ENCODE results near the gene KRT77.

The KRT77 gene

DNA sequence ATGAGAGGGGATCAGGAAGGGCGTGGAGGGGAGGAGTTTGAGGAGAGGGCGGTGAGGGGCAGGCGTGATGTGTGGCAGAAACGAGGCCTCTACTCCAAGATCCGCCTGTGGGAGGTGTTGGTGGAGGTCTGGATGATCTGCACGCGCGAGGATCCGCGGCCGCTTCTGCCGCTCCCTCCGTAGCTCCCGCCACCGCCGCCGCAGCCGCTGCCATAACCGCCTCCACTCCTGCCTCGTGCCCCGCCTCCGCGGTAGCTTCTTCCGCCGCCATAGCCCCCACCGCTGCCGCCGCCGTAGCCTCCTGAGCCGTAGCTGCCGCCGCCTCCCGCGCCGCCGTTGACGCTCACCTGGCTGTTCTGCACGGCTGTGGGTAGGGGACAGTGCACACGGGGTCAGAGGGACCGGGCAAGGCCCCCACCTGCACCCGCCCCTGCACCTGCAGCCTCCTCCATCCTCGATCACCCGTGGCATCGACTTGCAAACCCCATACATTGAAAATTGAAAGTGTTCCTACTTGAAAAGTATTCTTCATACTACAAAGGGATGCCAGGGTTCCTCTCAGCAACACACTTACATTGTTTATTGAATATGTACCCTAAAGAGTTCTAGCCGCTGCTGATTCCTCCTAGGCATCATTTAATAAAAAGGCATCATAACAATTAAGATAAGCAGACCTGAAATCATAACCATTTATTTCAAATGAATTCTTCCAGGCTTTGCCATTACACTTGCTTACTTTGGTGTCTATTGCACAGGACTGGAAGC lies 12.1 kb downstream of the KRT77 start:
- Mint-ChIP-seq H3K27ac (peak overlapping the region; percentile 3), H3K36me3 (ENCODE audit: low read depth) (no peaks in the 10 kb centered on the region)

GRCh38 chr12:52690351-52691075 lies 12.8 kb downstream of the KRT77 start:
- H3K27me3 Mint-ChIP-seq: peaks cover 5% of the 10 kb centered on the region
- H3K9me3 Mint-ChIP-seq: no peaks in the 10 kb centered on the region
- H3K36me3 Mint-ChIP-seq (ENCODE audit: low read depth): no peaks in the 10 kb centered on the region
- peak overlapping the region; percentile 67 for H3K4me3 Mint-ChIP-seq
- peaks cover 31% of the 10 kb centered on the region for H3K4me1 Mint-ChIP-seq (ENCODE audit: low read depth)
- H3K27ac Mint-ChIP-seq: peak overlapping the region; percentile 3

More for the DNA sequence above, 12.1 kb downstream of the KRT77 start:
- H3K4me3 Mint-ChIP-seq: peak overlapping the region; percentile 67
- H3K27me3 Mint-ChIP-seq: peaks cover 5% of the 10 kb centered on the region
- H3K9me3 Mint-ChIP-seq: no peaks in the 10 kb centered on the region
- H3K4me1 Mint-ChIP-seq (ENCODE audit: low read depth): peaks cover 31% of the 10 kb centered on the region

DNA sequence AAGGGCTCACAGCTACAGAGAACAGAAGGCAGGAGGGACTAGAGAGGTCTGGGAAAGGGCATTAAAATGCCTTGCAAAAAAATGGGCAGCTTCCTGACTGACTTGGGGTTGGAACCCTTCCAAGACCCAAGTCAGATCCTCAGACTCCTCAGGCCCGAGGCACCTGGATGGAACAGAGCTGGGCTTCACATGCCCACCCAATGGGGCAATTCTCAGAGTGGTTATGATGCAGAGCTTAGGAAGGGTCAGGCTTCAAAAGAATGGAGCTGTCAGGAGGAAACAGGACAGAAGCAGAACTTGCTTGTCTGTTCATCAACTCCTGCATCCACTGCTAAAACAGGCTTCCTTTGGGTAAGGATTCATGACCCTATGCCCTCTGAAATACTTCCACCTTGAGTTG lies 13.4 kb downstream of the KRT77 start:
- H3K4me3 Mint-ChIP-seq: no peak overlapping the region
- H3K9me3 Mint-ChIP-seq: no peaks in the 10 kb centered on the region
- peaks cover 5% of the 10 kb centered on the region for H3K27me3 Mint-ChIP-seq
- H3K4me1 Mint-ChIP-seq (ENCODE audit: low read depth): peaks cover 31% of the 10 kb centered on the region
- H3K27ac Mint-ChIP-seq: no peak overlapping the region
- H3K36me3 Mint-ChIP-seq (ENCODE audit: low read depth): no peaks in the 10 kb centered on the region

DNA sequence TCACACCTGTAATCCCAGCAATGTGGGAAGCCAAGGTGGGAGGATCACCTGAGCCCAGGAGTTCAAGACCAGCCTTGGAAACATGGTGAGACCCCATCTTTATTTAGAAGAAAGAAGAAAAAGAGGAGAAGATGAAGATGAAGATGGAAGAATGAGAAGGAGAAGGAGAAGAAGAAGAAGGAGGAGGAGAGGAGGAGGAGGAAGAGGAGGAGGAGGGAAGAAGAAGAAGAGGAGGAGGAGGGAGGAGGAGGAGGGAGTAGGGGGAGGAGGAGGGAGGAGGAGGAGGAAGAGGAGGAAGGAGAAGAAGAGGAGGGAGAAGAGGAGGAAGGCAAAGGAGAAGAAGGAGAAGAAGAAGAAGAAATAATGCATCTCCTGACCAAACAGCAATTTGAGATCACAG lies 14.1 kb downstream of the KRT77 start:
- Mint-ChIP-seq H3K4me3 (no peak overlapping the region), H3K36me3 (ENCODE audit: low read depth) (no peaks in the 10 kb centered on the region), H3K9me3 (no peaks in the 10 kb centered on the region), H3K27me3 (peaks cover 5% of the 10 kb centered on the region), H3K27ac (no peak overlapping the region), H3K4me1 (ENCODE audit: low read depth) (peaks cover 31% of the 10 kb centered on the region)

GRCh38 chr12:52688481-52688880 lies 14.8 kb downstream of the KRT77 start:
- Mint-ChIP-seq H3K27me3 (peaks cover 5% of the 10 kb centered on the region), H3K4me1 (ENCODE audit: low read depth) (peaks cover 31% of the 10 kb centered on the region), H3K36me3 (ENCODE audit: low read depth) (no peaks in the 10 kb centered on the region), H3K9me3 (no peaks in the 10 kb centered on the region), H3K27ac (no peak overlapping the region), H3K4me3 (no peak overlapping the region)

GRCh38 chr12:52687497-52688385 lies 15.6 kb downstream of the KRT77 start:
- Mint-ChIP-seq H3K4me1 (ENCODE audit: low read depth) (peaks cover 31% of the 10 kb centered on the region), H3K4me3 (no peak overlapping the region), H3K9me3 (no peaks in the 10 kb centered on the region), H3K36me3 (ENCODE audit: low read depth) (no peaks in the 10 kb centered on the region), H3K27me3 (peaks cover 4% of the 10 kb centered on the region), H3K27ac (no peak overlapping the region)

DNA sequence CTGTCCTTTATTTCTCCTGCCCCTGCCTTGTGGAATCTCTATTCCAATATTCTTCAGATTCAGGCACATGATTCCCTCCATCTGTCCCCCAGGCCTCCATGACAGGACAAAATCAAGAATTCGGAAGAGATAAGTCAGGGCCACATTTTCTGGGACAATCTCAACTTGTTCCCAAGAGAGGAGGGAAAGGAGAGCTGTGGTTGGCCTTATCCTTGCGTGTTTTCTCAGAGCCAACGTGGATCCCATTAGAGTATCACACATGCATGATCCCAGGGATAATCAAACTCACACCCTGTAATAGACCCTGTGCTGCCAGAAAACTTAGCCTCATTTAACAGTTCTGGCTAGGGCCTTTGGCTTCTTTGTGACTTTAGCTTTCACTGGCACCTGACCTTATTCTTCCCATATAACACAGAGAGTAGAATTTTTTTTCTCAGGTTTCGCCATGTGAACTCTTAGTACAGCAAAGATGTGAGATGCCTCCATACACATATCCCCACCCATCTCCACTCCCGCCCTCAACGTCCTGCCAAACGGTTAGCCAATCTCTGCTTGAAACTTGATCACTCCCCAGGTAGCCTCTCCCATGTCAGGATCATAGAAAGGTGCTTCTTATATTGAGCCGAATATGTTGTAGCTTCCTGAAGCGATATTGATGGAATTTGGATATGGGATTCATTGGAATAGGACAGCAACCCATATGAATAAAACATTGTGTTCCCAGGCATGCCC lies 16.4 kb downstream of the KRT77 start:
- H3K36me3 Mint-ChIP-seq (ENCODE audit: low read depth): no peaks in the 10 kb centered on the region
- H3K4me3 Mint-ChIP-seq: no peak overlapping the region
- H3K4me1 Mint-ChIP-seq (ENCODE audit: low read depth): peaks cover 35% of the 10 kb centered on the region
- no peaks in the 10 kb centered on the region for H3K9me3 Mint-ChIP-seq
- H3K27ac Mint-ChIP-seq: no peak overlapping the region
- no peaks in the 10 kb centered on the region for H3K27me3 Mint-ChIP-seq

- Mint-ChIP-seq H3K27me3 (no peaks in the 10 kb centered on the region), H3K9me3 (no peaks in the 10 kb centered on the region), H3K36me3 (ENCODE audit: low read depth) (no peaks in the 10 kb centered on the region), H3K27ac (no peak overlapping the region), H3K4me3 (no peak overlapping the region), H3K4me1 (ENCODE audit: low read depth) (peaks cover 35% of the 10 kb centered on the region)
These were observed 17.3 kb downstream of the KRT77 start for GRCh38 chr12:52686063-52686462.

DNA sequence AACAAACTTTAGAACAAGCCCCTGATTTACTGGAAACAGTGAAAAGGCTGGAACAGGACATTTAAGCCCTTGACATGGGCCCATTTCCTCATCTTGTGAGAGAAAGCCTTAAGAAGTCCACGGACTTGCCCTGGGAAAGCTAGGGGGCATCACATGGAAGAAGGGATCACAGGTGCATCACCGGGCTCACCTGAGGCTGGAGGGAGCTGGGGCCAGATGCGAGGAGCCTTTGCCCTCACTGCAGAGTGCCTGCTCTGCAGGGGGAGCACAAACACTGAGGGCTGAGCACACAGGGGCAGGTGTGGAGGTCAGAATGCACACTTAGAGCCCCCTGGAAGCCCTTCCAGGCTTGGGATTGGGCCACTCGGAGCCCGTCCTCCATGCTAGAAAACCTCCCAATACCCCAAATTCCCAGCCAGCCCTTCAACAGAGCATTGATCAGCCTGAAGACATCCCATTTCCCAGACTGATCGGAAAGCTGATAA lies 17.9 kb downstream of the KRT77 start:
- Mint-ChIP-seq H3K27me3 (no peaks in the 10 kb centered on the region), H3K4me3 (no peak overlapping the region), H3K27ac (no peak overlapping the region), H3K36me3 (ENCODE audit: low read depth) (no peaks in the 10 kb centered on the region), H3K9me3 (no peaks in the 10 kb centered on the region), H3K4me1 (ENCODE audit: low read depth) (peaks cover 34% of the 10 kb centered on the region)

- H3K36me3 Mint-ChIP-seq (ENCODE audit: low read depth): no peaks in the 10 kb centered on the region
- H3K4me3 Mint-ChIP-seq: no peak overlapping the region
- H3K27me3 Mint-ChIP-seq: no peaks in the 10 kb centered on the region
- H3K4me1 Mint-ChIP-seq (ENCODE audit: low read depth): peaks cover 29% of the 10 kb centered on the region
- H3K27ac Mint-ChIP-seq: no peak overlapping the region
- H3K9me3 Mint-ChIP-seq: no peaks in the 10 kb centered on the region
These were observed 18.9 kb downstream of the KRT77 start for GRCh38 chr12:52684431-52684830.

GRCh38 chr12:52683575-52684300 lies 19.6 kb downstream of the KRT77 start:
- Mint-ChIP-seq H3K9me3 (no peaks in the 10 kb centered on the region), H3K27ac (no peak overlapping the region), H3K4me3 (no peak overlapping the region), H3K27me3 (no peaks in the 10 kb centered on the region), H3K36me3 (ENCODE audit: low read depth) (no peaks in the 10 kb centered on the region), H3K4me1 (ENCODE audit: low read depth) (peaks cover 29% of the 10 kb centered on the region)

GRCh38 chr12:52682938-52683574 lies 20.3 kb downstream of the KRT77 start:
- Mint-ChIP-seq H3K4me3 (no peak overlapping the region), H3K9me3 (no peaks in the 10 kb centered on the region), H3K27me3 (no peaks in the 10 kb centered on the region), H3K4me1 (ENCODE audit: low read depth) (peaks cover 28% of the 10 kb centered on the region), H3K27ac (no peak overlapping the region), H3K36me3 (ENCODE audit: low read depth) (no peaks in the 10 kb centered on the region)

- Mint-ChIP-seq H3K4me3 (no peak overlapping the region), H3K27me3 (no peaks in the 10 kb centered on the region), H3K27ac (no peak overlapping the region), H3K36me3 (ENCODE audit: low read depth) (no peaks in the 10 kb centered on the region), H3K9me3 (no peaks in the 10 kb centered on the region), H3K4me1 (ENCODE audit: low read depth) (peaks cover 20% of the 10 kb centered on the region)
These were observed 21.0 kb downstream of the KRT77 start for GRCh38 chr12:52682381-52682660.
